Renal cortical epithelial cell (primary cell): ENCODE data around the gene MYO7B. TPM values are rescaled to one million over a fixed set of nuclear protein-coding genes. Genes with fewer than 3 reads are reported as not detected.

ENCODE experiments used
- DNase-seq: peaks from one replicate; pipeline ENCODE4 v3.0.0-alpha.2; 2011; ENCODE audit warnings: low read depth
- total RNA-seq: library from RNA; depleted of rRNA; stranded (reverse); fragments of >200 nt; gene quantifications from 2 replicates; pipeline ENCODE4 v1.2.3, GENCODE V29; 2014

Gene MYO7B
- total RNA-seq, 1 donor from 2014 or later, result 0.25 TPM

- no peak for DNase-seq
These were observed 144.3 kb downstream of the MYO7B start for GRCh38 chr2:127679680-127680361.

DNA sequence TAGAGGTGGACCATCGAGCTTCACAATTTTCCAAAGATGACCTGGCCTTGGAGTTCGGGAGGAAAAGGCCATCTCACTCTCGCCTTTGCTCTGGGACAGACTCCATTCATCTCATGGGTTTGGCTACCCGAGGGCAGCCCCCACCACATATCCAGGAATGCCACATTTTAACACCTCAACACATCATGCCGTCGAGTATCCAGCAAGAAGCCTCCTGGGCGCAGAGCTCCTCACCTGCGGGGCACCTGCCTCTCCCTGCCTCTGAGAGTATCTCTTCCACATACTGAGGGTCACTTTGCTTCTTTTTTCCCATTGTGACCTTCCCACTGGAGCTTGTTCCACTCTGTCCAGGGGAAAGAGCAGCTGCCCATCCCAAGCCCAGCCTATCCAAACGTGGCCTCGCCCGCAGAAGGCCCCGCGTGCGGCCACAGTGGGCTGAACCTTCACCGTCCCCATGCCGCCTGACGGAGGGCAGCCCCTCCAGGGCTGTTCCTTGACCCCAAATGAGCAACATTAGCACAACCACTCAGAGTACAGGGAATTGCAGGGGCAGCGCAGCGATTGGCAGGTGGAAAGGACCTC, 145.3 kb downstream of the MYO7B start:
- no peak for DNase-seq

- no peak for DNase-seq
These were observed 145.9 kb downstream of the MYO7B start for GRCh38 chr2:127681288-127681804.

GRCh38 chr2:127681976-127682857, 146.7 kb downstream of the MYO7B start:
- no peak for DNase-seq

DNA sequence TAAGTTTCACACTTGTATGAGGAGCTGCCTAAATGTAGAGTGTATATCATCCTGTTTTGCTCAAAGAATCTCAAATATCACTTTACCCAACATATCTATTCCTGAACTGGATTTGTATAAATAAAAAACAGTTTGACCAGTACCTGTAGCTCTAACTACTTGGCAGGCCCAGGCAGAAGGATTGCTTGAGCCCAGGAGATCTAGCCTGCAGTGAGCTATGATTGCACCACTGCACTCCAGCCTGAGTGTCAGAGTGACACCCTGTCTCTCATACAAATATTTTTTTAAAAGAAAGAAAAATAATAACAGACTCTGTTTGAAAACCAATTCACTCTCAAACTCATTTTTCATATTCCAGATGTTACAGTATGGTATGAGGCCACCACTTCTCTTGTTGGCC, 147.6 kb downstream of the MYO7B start:
- DNase-seq, result no peak

DNA sequence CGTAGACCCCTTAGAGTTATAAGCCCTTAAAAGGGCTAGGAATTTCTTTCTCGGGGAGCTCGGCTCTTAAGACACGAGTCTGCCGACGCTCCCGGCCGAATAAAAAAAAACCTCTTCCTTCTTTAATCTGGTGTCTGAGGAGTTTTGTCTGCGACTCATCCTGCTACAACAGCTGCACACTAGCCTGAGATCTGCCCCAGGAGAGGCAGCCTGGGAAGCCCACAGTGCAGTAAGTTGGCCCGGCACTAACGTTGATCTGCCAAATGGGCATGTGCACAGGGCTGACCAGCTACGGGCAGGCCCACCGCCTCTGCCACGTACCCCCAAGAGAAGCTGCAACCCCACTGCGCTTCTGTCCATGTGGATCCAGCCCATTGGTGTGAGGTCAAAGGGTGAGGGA, 148.3 kb downstream of the MYO7B start:
- DNase-seq, result no peak

DNA sequence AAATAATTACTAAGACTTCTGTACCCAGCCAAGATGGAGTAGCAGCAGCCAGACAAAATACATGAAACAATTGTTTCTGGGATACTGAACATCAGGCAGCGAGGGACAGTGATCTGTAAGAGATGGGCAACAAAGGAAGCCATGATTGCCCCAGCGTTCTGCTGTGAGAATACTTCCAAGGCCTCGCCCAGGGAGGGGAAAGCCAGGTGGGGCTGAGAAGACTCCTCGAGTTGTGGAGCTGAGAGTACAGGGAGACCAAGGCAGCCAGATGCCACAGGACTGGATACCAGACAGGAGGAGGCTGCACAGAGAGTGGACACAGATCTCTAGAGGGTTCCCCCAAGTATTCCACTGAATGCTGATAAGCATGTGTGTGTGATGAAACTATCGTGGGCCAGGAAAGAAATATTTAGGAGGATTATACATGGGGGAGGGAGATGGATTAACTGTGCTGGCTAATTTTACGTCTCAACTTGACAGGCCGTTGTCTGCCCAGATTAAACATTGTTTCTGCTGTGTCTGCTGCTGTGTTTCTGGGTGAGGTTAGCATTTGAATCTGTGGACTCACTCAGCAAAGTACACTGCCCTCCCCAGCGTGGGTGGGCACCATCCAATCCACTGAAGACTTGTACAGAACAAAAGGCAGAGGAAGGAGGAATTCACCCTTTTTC, 150.1 kb downstream of the MYO7B start:
- no peak for DNase-seq

Other genes with a start within 250 kb of the MYO7B start
- 29.9 and 50.9 TPM in 2 replicates for gene ERCC3, start 241.5 kb upstream of the MYO7B start, total RNA-seq
- gene MAP3K2, start 147.7 kb upstream of the MYO7B start, total RNA-seq, result 29.7 and 49.2 TPM in 2 replicates
- gene PROC, start 117.3 kb upstream of the MYO7B start, total RNA-seq, result 0.25 TPM in 1 of 2 replicates, not detected in the other
- gene IWS1, start 9.2 kb upstream of the MYO7B start, total RNA-seq, result 46.5 and 71.3 TPM in 2 replicates
- not detected in 2 replicates for gene GPR17, start 110.5 kb downstream of the MYO7B start, total RNA-seq
- gene LIMS2, start 139.8 kb downstream of the MYO7B start, total RNA-seq, result 0.87 and 3.7 TPM in 2 replicates
- gene SFT2D3, start 165.8 kb downstream of the MYO7B start, total RNA-seq, result 5.4 and 9.2 TPM in 2 replicates